H9 (cell line): ENCODE data around the gene LTB4R. TPM values are rescaled to one million over a fixed set of nuclear protein-coding genes. Genes with fewer than 3 reads are reported as not detected.

Experiments
- DNase-seq: peaks from one replicate; pipeline ENCODE4 v3.0.0-alpha.2; 2017
- H2AFZ ChIP-seq: one replicate; pipeline ENCODE4 v1.6.1; 2013; ENCODE audit warnings: mild to moderate bottlenecking, low read length, control low read depth, moderate library complexity
- H2AK5ac ChIP-seq: 2 replicates; pipeline ENCODE4 v1.6.1; 2013; ENCODE audit warnings: low read length, control low read depth, mixed read lengths; ENCODE audit not compliant: insufficient read length
- H2BK120ac ChIP-seq: one replicate; pipeline ENCODE4 v1.6.1; 2013; ENCODE audit warnings: low read depth, mild to moderate bottlenecking, low read length, control low read depth, inconsistent platforms; ENCODE audit not compliant: poor library complexity, severe bottlenecking
- H2BK12ac ChIP-seq: 2 replicates; pipeline ENCODE4 v1.6.1; 2013; ENCODE audit warnings: low read length, control low read depth, mixed read lengths, low read depth; ENCODE audit not compliant: insufficient read length
- H2BK15ac ChIP-seq: 2 replicates; pipeline ENCODE4 v1.6.1; 2013; ENCODE audit warnings: low read depth, low read length, control low read depth
- H2BK20ac ChIP-seq: one replicate; pipeline ENCODE4 v1.6.1; 2013; ENCODE audit warnings: low read depth, mild to moderate bottlenecking, low read length, control low read depth, inconsistent platforms; ENCODE audit not compliant: poor library complexity, severe bottlenecking
- H2BK5ac ChIP-seq: 2 replicates; pipeline ENCODE4 v1.6.1; 2013; ENCODE audit warnings: low read length, control low read depth, mixed read lengths; ENCODE audit not compliant: insufficient read length
- H3K14ac ChIP-seq: 2 replicates; pipeline ENCODE4 v1.6.1; 2013; ENCODE audit warnings: low read length, control low read depth; ENCODE audit not compliant: insufficient read depth
- H3K18ac ChIP-seq: 2 replicates; pipeline ENCODE4 v1.6.1; 2013; ENCODE audit warnings: low read depth, mild to moderate bottlenecking, mixed read lengths, low read length, control low read depth; ENCODE audit not compliant: insufficient read length
- H3K23ac ChIP-seq: 2 replicates; pipeline ENCODE4 v1.6.1; 2013; ENCODE audit warnings: low read length, control low read depth, mixed read lengths, low read depth; ENCODE audit not compliant: insufficient read length
- H3K23me2 ChIP-seq: 2 replicates; pipeline ENCODE4 v1.6.1; 2013; ENCODE audit warnings: low read depth, mild to moderate bottlenecking, mixed read lengths, low read length, control low read depth; ENCODE audit not compliant: insufficient read length, poor library complexity, severe bottlenecking
- H3K27ac ChIP-seq: 2 replicates; pipeline ENCODE4 v1.5.1; 2013; ENCODE audit warnings: low read length, control low read depth, mixed read lengths, low read depth; ENCODE audit not compliant: insufficient read length
- H3K27me3 ChIP-seq: 2 replicates; pipeline ENCODE4 v1.6.1; 2013; ENCODE audit warnings: low read length, control low read depth, inconsistent platforms; ENCODE audit not compliant: insufficient read depth
- H3K4ac ChIP-seq: 2 replicates; pipeline ENCODE4 v1.6.1; 2013; ENCODE audit warnings: low read depth, mild to moderate bottlenecking, control low read depth, inconsistent platforms, low read length, moderate library complexity
- H3K4me1 ChIP-seq: 2 replicates; pipeline ENCODE4 v1.6.1; 2013; ENCODE audit warnings: low read length, control low read depth, inconsistent platforms; ENCODE audit not compliant: insufficient read depth
- H3K4me2 ChIP-seq: 2 replicates; pipeline ENCODE4 v1.6.1; 2013; ENCODE audit warnings: low read length, control low read depth, mixed read lengths; ENCODE audit not compliant: insufficient read length, insufficient read depth
- H3K56ac ChIP-seq: 2 replicates; pipeline ENCODE4 v1.6.1; 2013; ENCODE audit warnings: low read depth, mild to moderate bottlenecking, mixed read lengths, low read length, control low read depth; ENCODE audit not compliant: insufficient read length
- H3K79me1 ChIP-seq: 2 replicates; pipeline ENCODE4 v1.6.1; 2013; ENCODE audit warnings: low read depth, mild to moderate bottlenecking, moderate library complexity, low read length, control low read depth, inconsistent platforms; ENCODE audit not compliant: insufficient read depth, poor library complexity, severe bottlenecking
- H3K79me2 ChIP-seq: 2 replicates; pipeline ENCODE4 v1.6.1; 2013; ENCODE audit warnings: low read length, control low read depth, inconsistent platforms; ENCODE audit not compliant: insufficient read depth
- H3K9ac ChIP-seq: 2 replicates; pipeline ENCODE4 v1.6.1; 2013; ENCODE audit warnings: low read length, control low read depth, mixed read lengths; ENCODE audit not compliant: insufficient read length; ENCODE audit errors: extremely low read depth
- H3K9me3 ChIP-seq: one replicate; pipeline ENCODE4 v1.6.1; 2013; ENCODE audit warnings: low read depth, low read length, inconsistent platforms; ENCODE audit not compliant: control insufficient read depth
- H3T11ph ChIP-seq: one replicate; pipeline ENCODE4 v1.6.1; 2013; ENCODE audit warnings: mild to moderate bottlenecking, low read length, control low read depth, inconsistent platforms
- H4K20me1 ChIP-seq: one replicate; pipeline ENCODE4 v1.6.1; 2013; ENCODE audit not compliant: control insufficient read depth, insufficient read length, insufficient read depth
- H4K5ac ChIP-seq: 2 replicates; pipeline ENCODE4 v1.6.1; 2013; ENCODE audit warnings: low read depth, mild to moderate bottlenecking, mixed read lengths, low read length, control low read depth; ENCODE audit not compliant: insufficient read length
- H4K8ac ChIP-seq: replicated peaks from 2 replicates; pipeline ENCODE4 v1.6.1; 2013; ENCODE audit warnings: low read length, control low read depth, mixed read lengths, low read depth; ENCODE audit not compliant: insufficient read length
- H4K91ac ChIP-seq: 2 replicates; pipeline ENCODE4 v1.6.1; 2013; ENCODE audit warnings: low read depth, mild to moderate bottlenecking, moderate library complexity, mixed read lengths, low read length, control low read depth; ENCODE audit not compliant: insufficient read length
- H3K27ac Mint-ChIP-seq, 3 experiments: 2 replicates in 2 of 3; 3 replicates in 1 of 3; pipeline ENCODE4 v1.8.0; 2020 to 2021; ENCODE audit warnings: mixed read lengths in 3 of 3, mild to moderate bottlenecking in 1 of 3, moderate library complexity in 1 of 3
- H3K27me3 Mint-ChIP-seq: 2 replicates; pipeline ENCODE4 v1.8.0; 2021; ENCODE audit warnings: low read depth, mild to moderate bottlenecking, moderate library complexity, mixed read lengths
- H3K36me3 Mint-ChIP-seq, 3 experiments: 2 replicates in 2 of 3; 3 replicates in 1 of 3; pipeline ENCODE4 v1.8.0; 2020 to 2021; ENCODE audit warnings: low read depth in 3 of 3, mixed read lengths in 3 of 3; ENCODE audit not compliant: insufficient read depth in 1 of 3
- H3K4me1 Mint-ChIP-seq, 2 experiments: 2 replicates each; pipeline ENCODE4 v1.8.0; 2020; ENCODE audit warnings: mixed read lengths in 2 of 2
- H3K4me3 Mint-ChIP-seq, 2 experiments: 2 replicates in 1 of 2; 3 replicates in 1 of 2; pipeline ENCODE4 v1.8.0; 2020 to 2021; ENCODE audit warnings: mild to moderate bottlenecking in 2 of 2, mixed read lengths in 2 of 2, moderate library complexity in 1 of 2
- H3K9me3 Mint-ChIP-seq, 2 experiments: 2 replicates in 1 of 2; 3 replicates in 1 of 2; pipeline ENCODE4 v1.8.0; 2020; ENCODE audit warnings: mild to moderate bottlenecking in 2 of 2, mixed read lengths in 2 of 2, moderate library complexity in 1 of 2
- WGBS: extraction: QIAGEN DNeasy Blood & Tissue Kit; methylation state at CpG from one replicate; pipeline ENCODE4 v1.1.7; 2013; ENCODE audit warnings: missing lambda C conversion rate, low lambda C conversion rate, mixed read lengths; ENCODE audit not compliant: insufficient read length; ENCODE audit errors: extremely low coverage; 5-methylcytosine and 5-hydroxymethylcytosine counted together
- total RNA-seq: library from RNA; stranded (reverse); gene quantifications from 2 replicates; pipeline ENCODE4 v1.2.1, GENCODE V29; 2021
- TF ChIP-seq, protein P1 (sequence below): fragments of 200-600 bp; sonication (generic); conservative IDR thresholded peaks from 3 replicates; pipeline ENCODE4 v1.8.0; 2021; ENCODE audit warnings: antibody characterized with exemption, mild to moderate bottlenecking

Gene LTB4R
- total RNA-seq, 1 experiment from 2014 or later, result 8.9 TPM

DNA sequence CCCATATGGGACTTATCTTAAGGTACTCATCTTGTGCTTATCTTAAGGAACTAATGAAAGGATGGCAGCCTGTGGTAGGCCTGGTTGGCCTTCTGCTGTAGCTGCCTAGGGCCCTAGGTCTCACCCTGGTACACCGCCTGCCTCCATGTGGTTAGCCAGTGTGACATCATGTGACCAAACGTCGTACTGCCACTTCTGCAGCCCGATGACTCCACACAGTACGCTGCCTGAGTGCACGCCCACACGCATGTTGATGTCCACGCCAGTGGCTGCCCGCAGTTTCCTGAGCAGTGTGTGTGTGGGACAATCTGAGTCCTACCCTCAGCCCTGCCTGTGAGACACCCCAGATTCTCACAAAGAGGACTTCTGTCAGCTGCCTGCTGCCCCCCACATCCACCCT, 18.4 kb downstream of the LTB4R start:
- no peaks in the 10 kb centered on the region for H4K20me1 ChIP-seq
- no peak overlapping the region for H2AK5ac ChIP-seq
- no peak overlapping the region for H2AFZ ChIP-seq
- no peaks in the 10 kb centered on the region for H3K79me1 ChIP-seq
- no peak overlapping the region for H2BK15ac ChIP-seq
- no peaks in the 10 kb centered on the region for H3K4me1 ChIP-seq
- no peak overlapping the region for H2BK120ac ChIP-seq
- no peak overlapping the region for H2BK5ac ChIP-seq
- TF ChIP-seq, protein P1, sequence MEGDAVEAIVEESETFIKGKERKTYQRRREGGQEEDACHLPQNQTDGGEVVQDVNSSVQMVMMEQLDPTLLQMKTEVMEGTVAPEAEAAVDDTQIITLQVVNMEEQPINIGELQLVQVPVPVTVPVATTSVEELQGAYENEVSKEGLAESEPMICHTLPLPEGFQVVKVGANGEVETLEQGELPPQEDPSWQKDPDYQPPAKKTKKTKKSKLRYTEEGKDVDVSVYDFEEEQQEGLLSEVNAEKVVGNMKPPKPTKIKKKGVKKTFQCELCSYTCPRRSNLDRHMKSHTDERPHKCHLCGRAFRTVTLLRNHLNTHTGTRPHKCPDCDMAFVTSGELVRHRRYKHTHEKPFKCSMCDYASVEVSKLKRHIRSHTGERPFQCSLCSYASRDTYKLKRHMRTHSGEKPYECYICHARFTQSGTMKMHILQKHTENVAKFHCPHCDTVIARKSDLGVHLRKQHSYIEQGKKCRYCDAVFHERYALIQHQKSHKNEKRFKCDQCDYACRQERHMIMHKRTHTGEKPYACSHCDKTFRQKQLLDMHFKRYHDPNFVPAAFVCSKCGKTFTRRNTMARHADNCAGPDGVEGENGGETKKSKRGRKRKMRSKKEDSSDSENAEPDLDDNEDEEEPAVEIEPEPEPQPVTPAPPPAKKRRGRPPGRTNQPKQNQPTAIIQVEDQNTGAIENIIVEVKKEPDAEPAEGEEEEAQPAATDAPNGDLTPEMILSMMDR, result no peak
- no peak overlapping the region for H2BK12ac ChIP-seq
- H3K9ac ChIP-seq, result no peak overlapping the region
- peaks cover 17% of the 10 kb centered on the region for H3K27me3 ChIP-seq
- H3K27me3 Mint-ChIP-seq, result peaks cover 82% of the 10 kb centered on the region
- H4K8ac ChIP-seq, result no peak overlapping the region
- H3K56ac ChIP-seq, result no peak overlapping the region
- H3K4me1 Mint-ChIP-seq, result peaks cover 14 to 16% of the 10 kb centered on the region in 2 experiments
- no peak overlapping the region for H2BK20ac ChIP-seq
- no peak overlapping the region for H3K23ac ChIP-seq
- no peak overlapping the region for H3K27ac Mint-ChIP-seq
- H3T11ph ChIP-seq, result no peak overlapping the region
- peaks cover 0 to 2% of the 10 kb centered on the region in 2 experiments; a peak in 4 of 5 replicates for H3K9me3 Mint-ChIP-seq
- H3K4ac ChIP-seq, result no peak overlapping the region
- H3K4me2 ChIP-seq, result no peak overlapping the region
- H4K91ac ChIP-seq, result no peak overlapping the region
- H3K14ac ChIP-seq, result no peak overlapping the region; the same call in 1 of the 2 replicates
- H3K36me3 Mint-ChIP-seq, result no peaks in the 10 kb centered on the region; a peak in 1 of 7 replicates
- DNase-seq, result no peak
- H3K79me2 ChIP-seq, result no peaks in the 10 kb centered on the region
- no peak overlapping the region for H3K18ac ChIP-seq
- H4K5ac ChIP-seq, result no peak overlapping the region
- no CpG with 5 or more reads among the region's 9 CpGs for WGBS
- H3K4me3 Mint-ChIP-seq, result no peak overlapping the region
- H3K27ac ChIP-seq, result no peak overlapping the region
- H3K9me3 ChIP-seq, result no peaks in the 10 kb centered on the region
- peaks cover 15% of the 10 kb centered on the region for H3K23me2 ChIP-seq
